ENCODE data around the gene PLEKHM3.

The PLEKHM3 gene

GRCh38 chr2:207847807-207848544 lies 177.4 kb downstream of the PLEKHM3 start:
- H4K20me1 ChIP-seq (ENCODE audit: insufficient read depth, low read length): no peaks in the 10 kb centered on the region
- H3K9me3 ChIP-seq (ENCODE audit: insufficient read depth, low read length): no peaks in the 10 kb centered on the region
- H3K4me3 ChIP-seq (ENCODE audit: low read length): no peak overlapping the region
- no peak overlapping the region for H3K9ac ChIP-seq (ENCODE audit: low read length)
- H3K4me1 ChIP-seq (ENCODE audit: low read length): no peaks in the 10 kb centered on the region
- TF ChIP-seq CTCF (IDR thresholded peaks at IDR 0.05; ENCODE audit: low read depth, low read length) (no peak), EZH2phosphoT487 (IDR thresholded peaks at IDR 0.05; ENCODE audit: low read depth) (no peak)
- no peaks in the 10 kb centered on the region for H3K79me2 ChIP-seq (ENCODE audit: low read length)
- no peaks in the 10 kb centered on the region for H3K36me3 ChIP-seq (replicated peaks; ENCODE audit: low read depth, low read length)
- no peaks in the 10 kb centered on the region for H3K27me3 ChIP-seq (ENCODE audit: low read depth, low read length)
- no peak overlapping the region for H3K4me2 ChIP-seq (ENCODE audit: low read length)
- H3K27ac ChIP-seq (ENCODE audit: low read length): no peak overlapping the region
- H2AFZ ChIP-seq (ENCODE audit: low read depth, low read length): no peak overlapping the region

GRCh38 chr2:207847098-207847806 lies 178.1 kb downstream of the PLEKHM3 start:
- Histone ChIP-seq H3K79me2 (ENCODE audit: low read length) (no peaks in the 10 kb centered on the region), H2AFZ (ENCODE audit: low read depth, low read length) (no peak overlapping the region), H3K9me3 (ENCODE audit: insufficient read depth, low read length) (no peaks in the 10 kb centered on the region), H3K4me3 (ENCODE audit: low read length) (no peak overlapping the region), H3K36me3 (replicated peaks; ENCODE audit: low read depth, low read length) (no peaks in the 10 kb centered on the region), H3K27ac (ENCODE audit: low read length) (no peak overlapping the region), H3K27me3 (ENCODE audit: low read depth, low read length) (no peaks in the 10 kb centered on the region), H3K4me1 (ENCODE audit: low read length) (no peaks in the 10 kb centered on the region), H3K9ac (ENCODE audit: low read length) (no peak overlapping the region), H3K4me2 (ENCODE audit: low read length) (no peak overlapping the region), H4K20me1 (ENCODE audit: insufficient read depth, low read length) (no peaks in the 10 kb centered on the region)
- TF ChIP-seq CTCF (IDR thresholded peaks at IDR 0.05; ENCODE audit: low read depth, low read length) (no peak), EZH2phosphoT487 (IDR thresholded peaks at IDR 0.05; ENCODE audit: low read depth) (no peak)

- no peak overlapping the region for H3K27ac ChIP-seq (ENCODE audit: low read length)
- no peak overlapping the region for H3K9ac ChIP-seq (ENCODE audit: low read length)
- H3K36me3 ChIP-seq (replicated peaks; ENCODE audit: low read depth, low read length): no peaks in the 10 kb centered on the region
- H3K9me3 ChIP-seq (ENCODE audit: insufficient read depth, low read length): no peaks in the 10 kb centered on the region
- no peak overlapping the region for H3K4me3 ChIP-seq (ENCODE audit: low read length)
- no peaks in the 10 kb centered on the region for H3K27me3 ChIP-seq (ENCODE audit: low read depth, low read length)
- no peak overlapping the region for H2AFZ ChIP-seq (ENCODE audit: low read depth, low read length)
- no peaks in the 10 kb centered on the region for H3K79me2 ChIP-seq (ENCODE audit: low read length)
- TF ChIP-seq CTCF (IDR thresholded peaks at IDR 0.05; ENCODE audit: low read depth, low read length): no peak
- TF ChIP-seq EZH2phosphoT487 (IDR thresholded peaks at IDR 0.05; ENCODE audit: low read depth): no peak
- H4K20me1 ChIP-seq (ENCODE audit: insufficient read depth, low read length): no peaks in the 10 kb centered on the region
- no peak overlapping the region for H3K4me2 ChIP-seq (ENCODE audit: low read length)
- no peaks in the 10 kb centered on the region for H3K4me1 ChIP-seq (ENCODE audit: low read length)
These were observed 180.0 kb downstream of the PLEKHM3 start for GRCh38 chr2:207845202-207845864.

- Histone ChIP-seq H2AFZ (ENCODE audit: low read depth, low read length) (no peak overlapping the region), H3K36me3 (replicated peaks; ENCODE audit: low read depth, low read length) (no peaks in the 10 kb centered on the region), H4K20me1 (ENCODE audit: insufficient read depth, low read length) (no peaks in the 10 kb centered on the region), H3K9ac (ENCODE audit: low read length) (no peak overlapping the region), H3K27ac (ENCODE audit: low read length) (no peak overlapping the region), H3K4me3 (ENCODE audit: low read length) (no peak overlapping the region), H3K27me3 (ENCODE audit: low read depth, low read length) (no peaks in the 10 kb centered on the region), H3K4me1 (ENCODE audit: low read length) (no peaks in the 10 kb centered on the region), H3K79me2 (ENCODE audit: low read length) (no peaks in the 10 kb centered on the region), H3K4me2 (ENCODE audit: low read length) (no peak overlapping the region), H3K9me3 (ENCODE audit: insufficient read depth, low read length) (no peaks in the 10 kb centered on the region)
- TF ChIP-seq EZH2phosphoT487 (IDR thresholded peaks at IDR 0.05; ENCODE audit: low read depth) (no peak), CTCF (IDR thresholded peaks at IDR 0.05; ENCODE audit: low read depth, low read length) (no peak)
These were observed 180.7 kb downstream of the PLEKHM3 start for GRCh38 chr2:207844648-207845047.

Measured in OCI-LY3 (cell line).